GM18858 (cell line): ENCODE results near the gene RUNX3.
"Not testable (repeated sequence)": the region's sequence is repeated elsewhere in the genome, so short reads cannot be mapped to it uniquely, and the experiment has no call there.

ENCODE experiments used
- ATAC-seq: cut with Tn5 transposase; IDR thresholded peaks from one replicate; pipeline ENCODE4 v1.9.1; 2021; ENCODE audit not compliant: unreplicated experiment

Gene RUNX3

GRCh38 chr1:24914226-24915069, 15.6 kb downstream of the RUNX3 start:
- no peak for ATAC-seq

- no peak for ATAC-seq
Observed at GRCh38 chr1:24913616-24914225, 16.4 kb downstream of the RUNX3 start.

- ATAC-seq: no peak
Observed at GRCh38 chr1:24913274-24913604, 16.8 kb downstream of the RUNX3 start.

- no peak for ATAC-seq
Observed at GRCh38 chr1:24912376-24913273, 17.5 kb downstream of the RUNX3 start.

GRCh38 chr1:24911651-24912155, 18.4 kb downstream of the RUNX3 start:
- no peak for ATAC-seq

- no peak for ATAC-seq
Observed at GRCh38 chr1:24910751-24911650, 19.1 kb downstream of the RUNX3 start.

- ATAC-seq: no peak
Observed at GRCh38 chr1:24910210-24910609, 19.9 kb downstream of the RUNX3 start.

- ATAC-seq: no peak
Observed at GRCh38 chr1:24909388-24909898, 20.6 kb downstream of the RUNX3 start.

GRCh38 chr1:24908591-24909259, 21.4 kb downstream of the RUNX3 start:
- no peak for ATAC-seq

GRCh38 chr1:24907587-24908294, 22.3 kb downstream of the RUNX3 start:
- not testable (repeated sequence) for ATAC-seq

- no peak for ATAC-seq
Observed at GRCh38 chr1:24906760-24907490, 23.2 kb downstream of the RUNX3 start.

- no peak for ATAC-seq
Observed at GRCh38 chr1:24905979-24906720, 23.9 kb downstream of the RUNX3 start.

GRCh38 chr1:24905355-24905978, 24.6 kb downstream of the RUNX3 start:
- ATAC-seq: no peak

GRCh38 chr1:24904731-24905354, 25.2 kb downstream of the RUNX3 start:
- ATAC-seq: no peak

- no peak for ATAC-seq
Observed at GRCh38 chr1:24903955-24904730, 25.9 kb downstream of the RUNX3 start.

- no peak for ATAC-seq
Observed at GRCh38 chr1:24903560-24903954, 26.5 kb downstream of the RUNX3 start.
